NCI-H2107 treated with DMSO at 0.1 percent for 48 hours (cell line): ENCODE data around the gene UTP4.

Experiments
- DNase-seq: peaks from one replicate; lab custom pipeline; 2025; ENCODE audit not compliant: unreplicated experiment; lab: John Stamatoyannopoulos, UW

Gene UTP4

DNA sequence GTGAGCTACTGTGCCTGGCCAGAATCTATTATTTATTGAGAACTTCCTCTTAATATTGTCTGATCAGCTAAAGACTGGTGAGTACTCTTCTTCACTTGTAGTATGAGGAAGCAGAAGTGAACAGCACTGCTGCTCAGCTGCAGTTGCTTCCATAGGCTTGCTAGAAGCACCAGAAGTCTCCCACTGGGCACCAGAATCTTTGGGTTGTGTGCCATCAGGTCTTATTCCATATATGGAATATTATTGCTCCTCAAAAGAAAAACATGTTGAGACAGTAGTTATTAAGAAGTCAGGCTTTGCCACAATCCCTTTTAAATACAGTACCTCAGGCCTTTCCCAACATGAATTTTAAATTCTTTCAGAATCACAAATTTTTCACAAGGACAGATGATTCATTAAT is 71.7 kb downstream of the UTP4 start:
- no peak for DNase-seq

DNA sequence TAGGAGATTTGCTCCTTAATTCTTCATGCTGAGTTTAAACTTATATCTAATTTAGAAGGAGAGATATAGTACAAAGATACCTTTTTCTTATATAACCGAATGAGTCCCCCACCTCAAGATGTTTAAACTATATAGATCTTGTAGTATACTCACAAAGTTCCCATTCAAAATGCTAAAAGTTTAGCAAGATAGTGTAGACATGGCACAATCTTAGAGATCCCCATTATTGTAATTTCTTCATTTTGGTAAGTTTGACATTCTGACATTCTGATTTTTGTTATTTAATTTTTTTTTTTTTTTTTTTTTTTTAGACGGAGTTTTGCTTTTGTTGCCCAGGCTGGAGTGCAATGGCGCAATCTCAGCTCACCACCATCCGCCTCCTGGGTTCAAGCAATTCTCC is 77.3 kb downstream of the UTP4 start:
- DNase-seq, result no peak

DNA sequence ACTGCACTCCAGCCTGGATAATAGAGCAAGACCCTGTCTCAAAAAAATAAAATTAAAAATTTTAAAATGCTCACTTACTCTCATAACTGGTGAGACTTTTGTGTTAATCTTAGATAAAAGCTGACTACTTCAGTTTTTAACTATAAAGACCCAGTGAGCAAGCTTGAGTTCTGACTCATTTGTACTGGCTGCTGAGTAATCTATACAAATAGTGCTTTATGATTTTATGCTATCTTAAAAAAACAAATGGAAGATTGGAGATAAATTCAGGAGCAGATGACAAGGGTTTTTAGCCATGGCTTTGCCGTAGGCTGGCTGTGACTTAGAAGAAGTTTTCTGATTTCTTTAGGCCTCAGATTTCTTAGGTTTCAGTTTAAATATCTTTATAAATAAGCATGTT is 85.0 kb downstream of the UTP4 start:
- no peak for DNase-seq
